Measurements from ENCODE around the gene ALDH3B1. TPM values are rescaled to one million over a fixed set of nuclear protein-coding genes. Genes with fewer than 3 reads are reported as not detected.

Gene ALDH3B1
- total RNA-seq, 3 donors from 2014 or later: 9.8 to 26.4 (median 20.6) TPM

DNA sequence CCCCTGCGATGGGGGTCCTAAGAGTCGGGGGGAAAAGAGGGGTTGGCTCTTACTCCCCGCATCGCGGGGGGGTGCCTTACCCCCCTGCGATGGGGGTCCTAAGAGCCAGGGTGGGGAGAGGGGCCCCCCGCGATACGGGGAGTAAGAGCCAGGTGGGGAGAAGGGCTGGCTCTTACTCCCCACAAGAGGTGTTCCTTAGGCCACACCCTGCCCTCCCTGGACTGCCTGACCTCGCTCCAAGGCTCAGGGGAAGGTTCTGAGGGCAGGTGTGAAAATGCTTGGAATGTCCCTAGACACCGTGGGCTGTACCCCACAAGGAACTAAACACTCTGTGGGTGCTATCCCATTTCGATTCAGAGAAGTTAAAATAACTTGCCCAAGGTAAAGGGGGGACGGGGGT is 14.1 kb upstream of the ALDH3B1 start:
- no peaks in the 10 kb centered on the region for H3K4me1 ChIP-seq
- no peak overlapping the region for H3K27ac ChIP-seq
- no peaks in the 10 kb centered on the region for H3K9me3 ChIP-seq
- DNase-seq (ENCODE audit: low spot score in 2 of 2): no peak
- intact Hi-C loops (cut with DNase I; ENCODE audit: low total_unique reads): no loop called here
- H3K36me3 ChIP-seq: no peaks in the 10 kb centered on the region
- no peaks in the 10 kb centered on the region for H3K27me3 ChIP-seq
- no peak for TF ChIP-seq CTCF (IDR thresholded peaks at IDR 0.05)
- TF ChIP-seq POLR2A (IDR thresholded peaks at IDR 0.05): no peak
- TF ChIP-seq POLR2AphosphoS5 (IDR thresholded peaks at IDR 0.05): no peak
- H3K4me3 ChIP-seq: no peak overlapping the region

GRCh38 chr11:67996622-67997474 is 13.3 kb upstream of the ALDH3B1 start:
- intact Hi-C loops (cut with DNase I; ENCODE audit: low total_unique reads): no loop called here
- no peak for DNase-seq (ENCODE audit: low spot score in 2 of 2)
- TF ChIP-seq POLR2AphosphoS5 (IDR thresholded peaks at IDR 0.05) (no peak), POLR2A (IDR thresholded peaks at IDR 0.05) (no peak), CTCF (IDR thresholded peaks at IDR 0.05) (no peak)
- Histone ChIP-seq H3K27me3 (no peaks in the 10 kb centered on the region), H3K36me3 (no peaks in the 10 kb centered on the region), H3K9me3 (no peaks in the 10 kb centered on the region), H3K4me3 (no peak overlapping the region), H3K27ac (no peak overlapping the region), H3K4me1 (no peaks in the 10 kb centered on the region)

DNA sequence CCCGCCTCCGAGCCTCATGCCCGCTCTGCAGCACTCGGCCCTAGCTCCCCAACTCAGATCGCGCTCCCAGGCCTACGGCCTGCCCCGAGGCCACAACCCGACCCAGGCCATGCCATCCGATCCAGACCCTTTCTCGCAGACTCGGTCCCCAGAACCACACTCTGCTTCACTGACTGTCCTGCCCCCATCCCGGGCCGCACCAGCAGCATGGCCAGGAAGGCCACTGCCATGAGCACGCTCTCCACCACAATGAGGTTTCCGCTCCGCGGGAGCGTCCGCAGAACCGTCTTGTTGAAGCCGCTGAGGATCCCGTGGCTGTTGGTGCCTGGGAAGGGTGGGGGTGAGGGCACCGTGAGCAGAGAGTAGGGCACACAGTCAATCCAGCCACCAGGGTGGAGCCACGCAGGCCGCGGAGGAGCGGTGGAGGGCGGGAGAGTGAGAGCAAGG is 12.6 kb upstream of the ALDH3B1 start:
- no peaks in the 10 kb centered on the region for H3K36me3 ChIP-seq
- TF ChIP-seq CTCF (IDR thresholded peaks at IDR 0.05) (no peak), POLR2A (IDR thresholded peaks at IDR 0.05) (no peak), POLR2AphosphoS5 (IDR thresholded peaks at IDR 0.05) (no peak)
- DNase-seq (ENCODE audit: low spot score in 2 of 2): no peak
- H3K4me3 ChIP-seq: no peak overlapping the region
- no peaks in the 10 kb centered on the region for H3K27me3 ChIP-seq
- H3K9me3 ChIP-seq: no peaks in the 10 kb centered on the region
- no peak overlapping the region for H3K27ac ChIP-seq
- intact Hi-C loops (cut with DNase I; ENCODE audit: low total_unique reads): no loop called here
- no peaks in the 10 kb centered on the region for H3K4me1 ChIP-seq

GRCh38 chr11:67998150-67999045 is 11.7 kb upstream of the ALDH3B1 start:
- DNase-seq (ENCODE audit: low spot score in 2 of 2): no peak

More at GRCh38 chr11:67998150-67999045, 11.7 kb upstream of the ALDH3B1 start:
- intact Hi-C loops (cut with DNase I; ENCODE audit: low total_unique reads): no loop called here
- Histone ChIP-seq H3K36me3 (no peaks in the 10 kb centered on the region), H3K4me3 (no peak overlapping the region), H3K27me3 (no peaks in the 10 kb centered on the region), H3K9me3 (no peaks in the 10 kb centered on the region), H3K27ac (no peak overlapping the region), H3K4me1 (no peaks in the 10 kb centered on the region)
- no peak for TF ChIP-seq CTCF (IDR thresholded peaks at IDR 0.05)
- TF ChIP-seq POLR2A (IDR thresholded peaks at IDR 0.05): no peak
- no peak for TF ChIP-seq POLR2AphosphoS5 (IDR thresholded peaks at IDR 0.05)
